IMR-90 (cell line): ENCODE results near the gene CEP290. TPM values are rescaled to one million over a fixed set of nuclear protein-coding genes. Genes with fewer than 3 reads are reported as not detected.

ENCODE experiments used
- ATAC-seq: fragments of 200-7000 bp; cut with Tn5 transposase; 2 replicates; pipeline ENCODE4 v1.9.1; 2020; ENCODE audit warnings: low read depth, mild to moderate bottlenecking, moderate library complexity
- BruUV-seq: library from RNA; stranded (reverse); fragments of 400-500 nt; replicated peaks from 2 replicates; lab custom pipeline; 2021; lab: Mats Ljungman, UMichigan
- CTCF ChIA-PET: fragments of 300-600 bp; formaldehyde crosslinking; extraction: SDS; loops from one replicate; lab custom pipeline; 2021; ENCODE audit warnings: antibody characterized with exemption; lab: Yijun Ruan, JAX
- POLR2A ChIA-PET: fragments of 300-600 bp; sonication (Branson Sonifier 250); formaldehyde crosslinking; loops from one replicate; lab custom pipeline; 2022; ENCODE audit warnings: antibody characterized with exemption; ENCODE audit not compliant: unreplicated experiment; lab: Charles Lee
- DNase-seq: peaks from one replicate; pipeline ENCODE4 v3.0.0; 2013
- H2AFZ ChIP-seq: replicated peaks from 2 replicates; pipeline ENCODE3; 2013; ENCODE audit warnings: low read length, mild to moderate bottlenecking; ENCODE audit not compliant: poor library complexity
- H2AK5ac ChIP-seq: 2 replicates; pipeline ENCODE4 v1.6.1; 2013; ENCODE audit warnings: low read depth, low read length, inconsistent platforms
- H2AK9ac ChIP-seq: replicated peaks from 2 replicates; pipeline ENCODE3; 2013; ENCODE audit warnings: mild to moderate bottlenecking, low read depth, low read length, moderate library complexity; ENCODE audit not compliant: poor library complexity
- H2BK120ac ChIP-seq: 2 replicates; pipeline ENCODE4 v1.6.1; 2013; ENCODE audit warnings: low read depth, low read length, inconsistent platforms
- H2BK15ac ChIP-seq: 3 replicates; pipeline ENCODE4 v1.6.1; 2013; ENCODE audit warnings: low read depth, low read length, inconsistent platforms
- H2BK20ac ChIP-seq: 2 replicates; pipeline ENCODE4 v1.6.1; 2013; ENCODE audit warnings: low read depth, mild to moderate bottlenecking, inconsistent platforms, low read length, moderate library complexity
- H2BK5ac ChIP-seq: 2 replicates; pipeline ENCODE4 v1.6.1; 2013; ENCODE audit warnings: mild to moderate bottlenecking, low read depth, low read length, inconsistent platforms; ENCODE audit not compliant: poor library complexity, severe bottlenecking
- H3K14ac ChIP-seq: replicated peaks from 2 replicates; pipeline ENCODE4 v1.6.1; 2013; ENCODE audit warnings: low read depth, low read length, inconsistent platforms
- H3K18ac ChIP-seq: 2 replicates; pipeline ENCODE4 v1.6.1; 2013; ENCODE audit warnings: low read depth, low read length, control low read depth
- H3K23ac ChIP-seq: 2 replicates; pipeline ENCODE4 v1.6.1; 2013; ENCODE audit warnings: low read depth, low read length, inconsistent platforms
- H3K27ac ChIP-seq: 2 replicates; pipeline ENCODE4 v1.5.1; 2013; ENCODE audit warnings: mild to moderate bottlenecking, control low read depth, low read length; ENCODE audit not compliant: insufficient read depth
- H3K27me3 ChIP-seq: 2 replicates; pipeline ENCODE4 v1.6.1; 2013; ENCODE audit warnings: low read length; ENCODE audit not compliant: control insufficient read depth, insufficient read depth
- H3K36me3 ChIP-seq: 2 replicates; pipeline ENCODE4 v1.6.1; 2013; ENCODE audit warnings: low read length, mixed read lengths; ENCODE audit not compliant: control insufficient read depth, insufficient read depth
- H3K4ac ChIP-seq: 2 replicates; pipeline ENCODE4 v1.6.1; 2013; ENCODE audit warnings: low read depth, low read length, inconsistent platforms
- H3K4me1 ChIP-seq: 2 replicates; pipeline ENCODE4 v1.6.1; 2013; ENCODE audit warnings: low read length, mixed read lengths; ENCODE audit not compliant: control insufficient read depth, insufficient read depth
- H3K4me2 ChIP-seq: 2 replicates; pipeline ENCODE4 v1.6.1; 2013; ENCODE audit warnings: low read depth, mild to moderate bottlenecking, control low read depth, low read length, moderate library complexity
- H3K4me3 ChIP-seq: 2 replicates; pipeline ENCODE4 v1.5.1; 2013; ENCODE audit warnings: low read depth, mild to moderate bottlenecking, control low read depth, low read length, moderate library complexity; ENCODE audit not compliant: insufficient read depth
- H3K56ac ChIP-seq: 2 replicates; pipeline ENCODE4 v1.6.1; 2013; ENCODE audit warnings: low read length, inconsistent platforms; ENCODE audit not compliant: insufficient read depth; ENCODE audit errors: extremely low read depth
- H3K79me1 ChIP-seq, 2 experiments: 2 replicates each; pipeline ENCODE4 v1.6.1; 2013; ENCODE audit warnings: low read length in 2 of 2, inconsistent platforms in 1 of 2, low read depth in 1 of 2
- H3K9ac ChIP-seq: 2 replicates; pipeline ENCODE4 v1.6.1; 2013; ENCODE audit warnings: low read depth, low read length, control low read depth
- H3K9me1 ChIP-seq: 2 replicates; pipeline ENCODE4 v1.6.1; 2013; ENCODE audit warnings: low read length, inconsistent platforms; ENCODE audit not compliant: insufficient read depth
- H3K9me3 ChIP-seq: 2 replicates; pipeline ENCODE4 v1.6.1; 2013; ENCODE audit warnings: low read length; ENCODE audit not compliant: control insufficient read depth, insufficient read depth
- H4K20me1 ChIP-seq: 2 replicates; pipeline ENCODE4 v1.6.1; 2013; ENCODE audit warnings: low read length, inconsistent platforms; ENCODE audit not compliant: insufficient read depth
- H4K5ac ChIP-seq: 2 replicates; pipeline ENCODE4 v1.6.1; 2013; ENCODE audit warnings: mild to moderate bottlenecking, low read depth, low read length, control low read depth
- H4K8ac ChIP-seq, 2 experiments: 2 replicates each; pipeline ENCODE4 v1.6.1; 2013; ENCODE audit warnings: low read depth in 2 of 2, low read length in 2 of 2, control low read depth in 1 of 2, inconsistent platforms in 1 of 2
- H4K91ac ChIP-seq: 2 replicates; pipeline ENCODE4 v1.6.1; 2013; ENCODE audit warnings: low read depth, low read length, inconsistent platforms; ENCODE audit not compliant: insufficient read depth
- BHLHE40 ChIP-seq: fragments of 150-350 bp; IDR thresholded peaks from 2 replicates; pipeline ENCODE4 v1.6.1; 2016; ENCODE audit warnings: mild to moderate bottlenecking, low read depth, low read length
- CEBPB ChIP-seq: IDR thresholded peaks from 2 replicates; pipeline ENCODE4 v1.6.1; 2012; ENCODE audit warnings: low read depth, low read length, improper control_type of control experiment
- CTCF ChIP-seq: conservative IDR thresholded peaks from 2 replicates; pipeline ENCODE4 v1.5.1; 2012; ENCODE audit warnings: mild to moderate bottlenecking, low read depth, low read length, improper control_type of control experiment
- FOS ChIP-seq: fragments of 150-350 bp; IDR thresholded peaks from 2 replicates; pipeline ENCODE4 v1.6.1; 2016; ENCODE audit warnings: low read depth, low read length
- MAFK ChIP-seq: IDR thresholded peaks from 2 replicates; pipeline ENCODE4 v1.6.1; 2012; ENCODE audit warnings: low read depth, low read length, improper control_type of control experiment
- MXI1 ChIP-seq: IDR thresholded peaks from 2 replicates; pipeline ENCODE4 v1.6.1; 2012; ENCODE audit warnings: low read depth, mild to moderate bottlenecking, low read length, moderate library complexity, borderline replicate concordance
- POLR2A ChIP-seq: IDR thresholded peaks from 2 replicates; pipeline ENCODE4 v1.6.1; 2012; ENCODE audit warnings: mild to moderate bottlenecking, low read depth, low read length
- WGBS, 2 experiments: methylation state at CpG; one replicate each; pipeline versions ENCODE4 v1.1.5 to v1.1.7; 2013; ENCODE audit warnings: missing lambda C conversion rate in 2 of 2; ENCODE audit not compliant: insufficient read length in 1 of 2; ENCODE audit errors: extremely low coverage in 2 of 2; 5-methylcytosine and 5-hydroxymethylcytosine counted together
- dilution Hi-C: fragments of 300-500 bp; cut with HindIII; formaldehyde crosslinking; loops from one replicate; pipeline ENCODE4 v1.14.3; 2018; ENCODE audit warnings: low sequenced_read_pairs; ENCODE audit not compliant: unreplicated experiment
- in situ Hi-C: fragments of 300-500 bp; cut with MboI; formaldehyde crosslinking; loops from 3 replicates; pipeline ENCODE4 v1.14.3; 2019; ENCODE audit warnings: low sequenced_read_pairs, inconsistent platforms, mixed read lengths
- intact Hi-C: fragments of 100-400 bp; cut with micrococcal nuclease; formaldehyde crosslinking; loops from 2 replicates; pipeline ENCODE4 v1.10.0; 2022
- polyA plus RNA-seq, 3 experiments: library from polyadenylated mRNA; depleted of rRNA; stranded (reverse); fragments of >200 nt; gene quantifications; 2 replicates each; pipeline ENCODE4 v1.2.3, GENCODE V29; 2012; ENCODE audit warnings: low replicate concordance in 1 of 3
- total RNA-seq: library from RNA; depleted of rRNA; stranded (reverse); fragments of >200 nt; gene quantifications from 2 replicates; pipeline ENCODE4 v1.2.3, GENCODE V29; 2012

CEP290 gene
- total and polyA plus RNA-seq, 2 of the 4 experiments (the other 2 are of a cell fraction) = 4.3 to 7.9 TPM

GRCh38 chr12:88122666-88123065 lies 19.2 kb downstream of the CEP290 start:
- Histone ChIP-seq H2BK20ac (no peak overlapping the region), H2BK5ac (no peak overlapping the region), H2AK9ac (no peak overlapping the region), H4K5ac (no peak overlapping the region), H3K36me3 (peaks cover 8% of the 10 kb centered on the region), H3K79me1 (no peaks in the 10 kb centered on the region), H3K9ac (no peak overlapping the region), H4K20me1 (no peaks in the 10 kb centered on the region), H3K18ac (no peak overlapping the region), H3K4me2 (no peak overlapping the region), H3K4ac (no peak overlapping the region), H3K9me1 (no peaks in the 10 kb centered on the region), H4K91ac (no peak overlapping the region), H2AK5ac (no peak overlapping the region), H3K23ac (no peak overlapping the region), H3K27me3 (no peaks in the 10 kb centered on the region), H3K27ac (no peak overlapping the region), H3K14ac (no peak overlapping the region), H3K4me3 (no peak overlapping the region), H3K9me3 (no peaks in the 10 kb centered on the region), H3K56ac (no peak overlapping the region), H2AFZ (no peak overlapping the region), H2BK15ac (no peak overlapping the region), H3K4me1 (no peaks in the 10 kb centered on the region), H4K8ac (no peak overlapping the region), H2BK120ac (no peak overlapping the region)
- ChIA-PET CTCF (no interaction called here), POLR2A (no interaction called here)
- TF ChIP-seq FOS = no peak
- no peak for TF ChIP-seq BHLHE40
- no peak for TF ChIP-seq MAFK
- TF ChIP-seq MXI1 = no peak
- TF ChIP-seq POLR2A = no peak
- TF ChIP-seq CEBPB = no peak
- no peak for TF ChIP-seq CTCF
- no TSS peak for BruUV-seq
- intact Hi-C loops = no loop called here
- in situ Hi-C loops = no loop called here
- WGBS, 2 experiments = 100% methylated on average over 1 of the region's 4 CpGs; no CpG with 5 or more reads in 1 of the 2 experiments
- DNase-seq (no peak), ATAC-seq (no peak)
- dilution Hi-C loops = no loop called here
